Measurements from ENCODE around the gene ZNF19. TPM values are rescaled to one million over a fixed set of nuclear protein-coding genes. Genes with fewer than 3 reads are reported as not detected.

Gene ZNF19
- polyA plus RNA-seq, 4 donors = 13.4 to 15.5 (median 14.5) TPM

Other genes starting within 250 kb of the ZNF19 start
- 10 to 100 TPM; 37.1 to 61.8 (median 48.6) TPM for gene CMTR2, start 199.9 kb downstream of the ZNF19 start, polyA plus RNA-seq (ENCODE audit: insufficient read length in 4 of 4)
- 1 to 10 TPM in 1 of 4 donors, under 1 TPM in 3; 0.67 to 1.4 (median 0.78) TPM for gene CALB2, start 130.6 kb downstream of the ZNF19 start, polyA plus RNA-seq (ENCODE audit: insufficient read length in 4 of 4)
- under 1 TPM in 1 of 4 donors, not detected in 3; 0.04 TPM for gene TLE7, start 47.3 kb downstream of the ZNF19 start, polyA plus RNA-seq (ENCODE audit: insufficient read length in 4 of 4)
- 10 to 100 TPM; 14.4 to 21.7 (median 17.0) TPM for gene ZNF23, start 27.1 kb downstream of the ZNF19 start, polyA plus RNA-seq (ENCODE audit: insufficient read length in 4 of 4)
- under 1 TPM; 0.17 to 0.48 (median 0.28) TPM for gene CHST4, start 37.1 kb upstream of the ZNF19 start, polyA plus RNA-seq (ENCODE audit: insufficient read length in 4 of 4)
- under 1 TPM; 0.06 to 0.17 (median 0.10) TPM for gene TAT, start 87.8 kb upstream of the ZNF19 start, polyA plus RNA-seq (ENCODE audit: insufficient read length in 4 of 4)
- 10 to 100 TPM; 13.2 to 15.9 (median 15.0) TPM for gene MARVELD3, start 136.9 kb upstream of the ZNF19 start, polyA plus RNA-seq (ENCODE audit: insufficient read length in 4 of 4)
- 1 to 10 TPM; 7.2 to 10.0 (median 8.7) TPM for gene PHLPP2, start 235.4 kb upstream of the ZNF19 start, polyA plus RNA-seq (ENCODE audit: insufficient read length in 4 of 4)